Measurements from ENCODE around the gene TSPAN14. TPM values are rescaled to one million over a fixed set of nuclear protein-coding genes. Genes with fewer than 3 reads are reported as not detected.

TSPAN14 gene
- total and polyA plus RNA-seq, 10 of the 15 experiments (the other 5 are each of a cell fraction or from before 2014, with no cell fraction given): 2.5 to 31.7 (median 17.9) TPM

- Histone ChIP-seq H3K27ac (ENCODE audit: control insufficient read depth, insufficient read depth) (no peak overlapping the region), H3K36me3 (ENCODE audit: control insufficient read depth in 2 of 2, insufficient read depth in 2 of 2, low read length in 1 of 2) (peaks cover 0 to 6% of the 10 kb centered on the region in 2 experiments; a peak in 2 of 4 replicates), H3K27me3 (replicated peaks in 1 of 2; ENCODE audit: control insufficient read depth in 2 of 2, insufficient read depth in 2 of 2, low read length in 1 of 2) (no peaks in the 10 kb centered on the region), H2AFZ (ENCODE audit: control insufficient read depth, low read depth, low read length) (no peak overlapping the region), H3K4me3 (no peak overlapping the region), H3K79me2 (ENCODE audit: control insufficient read depth, insufficient read depth, low read length) (peaks cover 25% of the 10 kb centered on the region), H3K4me2 (ENCODE audit: control insufficient read depth, insufficient read depth) (no peak overlapping the region), H4K20me1 (ENCODE audit: control insufficient read depth, insufficient read depth) (no peaks in the 10 kb centered on the region), H3K4me1 (ENCODE audit: control insufficient read depth, insufficient read depth, low read length) (peaks cover 6% of the 10 kb centered on the region), H3K9me3 (replicated peaks; ENCODE audit: control insufficient read depth, insufficient read depth, low read length) (no peaks in the 10 kb centered on the region), H3K9ac (ENCODE audit: control insufficient read depth, insufficient read depth, low read length) (no peak overlapping the region)
- RAD21 ChIA-PET (ENCODE audit: unreplicated experiment): no interaction called here
- SMC1A ChIA-PET (ENCODE audit: uncharacterized antibody, unreplicated experiment): interaction anchor here (0.9 to 2.3 kb wide), 4 partner anchors 9 to 22 kb away, joined by 3 to 9 read pairs (median 4); no protein-coding TSS in a partner anchor
- POLR2A ChIA-PET: interaction anchor here (1.1 to 1.2 kb wide), 2 partner anchors 10 to 29 kb away, joined by 3 read pairs; no protein-coding TSS in a partner anchor
- CTCF ChIA-PET: interaction anchor here (0.8 to 1.5 kb wide), 4 partner anchors 10 to 21 kb away, joined by 3 to 4 read pairs (median 4); no protein-coding TSS in a partner anchor
- no TSS peak for BruUV-seq (replicated peaks)
- in situ Hi-C loops (cut with MboI) (no loop called here), intact Hi-C loops (cut with micrococcal nuclease; ENCODE audit: unreplicated experiment) (no loop called here)
- TF ChIP-seq CBFB (IDR thresholded peaks at IDR 0.05; ENCODE audit: low read depth) (no peak), BCL11A (IDR thresholded peaks at IDR 0.05; ENCODE audit: low read depth, low read length) (no peak), POLR2A (IDR thresholded peaks at IDR 0.05; ENCODE audit: low read depth, low read length) (no peak), WRNIP1 (IDR thresholded peaks at IDR 0.05; ENCODE audit: borderline replicate concordance, low read depth, low read length) (no peak)
- no peak for FAIRE-seq
- no peak for ATAC-seq
- DNase-seq (ENCODE audit: low read depth, low spot score): no peak
Measured at GRCh38 chr10:80484676-80485075, 30.6 kb downstream of the TSPAN14 start.

GRCh38 chr10:80485076-80485945 is 31.2 kb downstream of the TSPAN14 start:
- Histone ChIP-seq H3K9me3 (replicated peaks; ENCODE audit: control insufficient read depth, insufficient read depth, low read length) (no peaks in the 10 kb centered on the region), H3K27ac (ENCODE audit: control insufficient read depth, insufficient read depth) (no peak overlapping the region), H3K27me3 (replicated peaks in 1 of 2; ENCODE audit: control insufficient read depth in 2 of 2, insufficient read depth in 2 of 2, low read length in 1 of 2) (no peaks in the 10 kb centered on the region), H3K79me2 (ENCODE audit: control insufficient read depth, insufficient read depth, low read length) (peaks cover 25% of the 10 kb centered on the region), H3K4me1 (ENCODE audit: control insufficient read depth, insufficient read depth, low read length) (peaks cover 6% of the 10 kb centered on the region), H4K20me1 (ENCODE audit: control insufficient read depth, insufficient read depth) (no peaks in the 10 kb centered on the region), H3K4me2 (ENCODE audit: control insufficient read depth, insufficient read depth) (no peak overlapping the region), H3K36me3 (ENCODE audit: control insufficient read depth in 2 of 2, insufficient read depth in 2 of 2, low read length in 1 of 2) (peaks cover 0 to 10% of the 10 kb centered on the region in 2 experiments; a peak in 2 of 4 replicates), H3K9ac (ENCODE audit: control insufficient read depth, insufficient read depth, low read length) (no peak overlapping the region), H3K4me3 (no peak overlapping the region), H2AFZ (ENCODE audit: control insufficient read depth, low read depth, low read length) (no peak overlapping the region)
- CTCF ChIA-PET: interaction anchor here (1.5 kb wide), 1 partner anchor 13 kb away, joined by 3 read pairs; no protein-coding TSS in a partner anchor
- BruUV-seq (replicated peaks): no TSS peak
- POLR2A ChIA-PET: interaction anchor here (0.5 to 1.1 kb wide), 2 partner anchors 29 to 33 kb away, joined by 3 read pairs; no protein-coding TSS in a partner anchor
- ATAC-seq (no peak), FAIRE-seq (no peak), DNase-seq (ENCODE audit: low read depth, low spot score) (no peak)
- RAD21 ChIA-PET (ENCODE audit: unreplicated experiment): no interaction called here
- 86% methylated on average over 9 of the region's 10 CpGs for WGBS (ENCODE audit: insufficient coverage, insufficient replicate concordance, low lambda C conversion rate, missing lambda C conversion rate)
- intact Hi-C loops (cut with micrococcal nuclease; ENCODE audit: unreplicated experiment) (no loop called here), in situ Hi-C loops (cut with MboI) (no loop called here)
- SMC1A ChIA-PET (ENCODE audit: uncharacterized antibody, unreplicated experiment): interaction anchor here (0.9 to 2.3 kb wide), 3 partner anchors 9 to 22 kb away, joined by 3 to 9 read pairs (median 3); no protein-coding TSS in a partner anchor
- no peak for TF ChIP-seq HDAC6 (IDR thresholded peaks at IDR 0.05; ENCODE audit: unreplicated experiment)
- no peak for TF ChIP-seq RB1 (IDR thresholded peaks at IDR 0.05; ENCODE audit: borderline replicate concordance)
- no peak for TF ChIP-seq HCFC1 (IDR thresholded peaks at IDR 0.05; ENCODE audit: low read length)
- no peak for TF ChIP-seq RELB (IDR thresholded peaks at IDR 0.05; ENCODE audit: low read depth)
- no peak for TF ChIP-seq JUND (IDR thresholded peaks at IDR 0.05; ENCODE audit: low read depth, low read length)
- no peak for TF ChIP-seq TCF7 (IDR thresholded peaks at IDR 0.05; ENCODE audit: borderline replicate concordance)
- TF ChIP-seq PKNOX1 (IDR thresholded peaks at IDR 0.05): no peak
- no peak for TF ChIP-seq GATAD2B (conservative IDR thresholded peaks at IDR 0.05; ENCODE audit: low read depth)
- no peak for TF ChIP-seq ASH2L (IDR thresholded peaks at IDR 0.05; ENCODE audit: borderline replicate concordance, low read depth)
- no peak for TF ChIP-seq YBX1 (IDR thresholded peaks at IDR 0.05)
- no peak for TF ChIP-seq CBFB (IDR thresholded peaks at IDR 0.05; ENCODE audit: low read depth)
- no peak for TF ChIP-seq POLR2AphosphoS2 (IDR thresholded peaks at IDR 0.05; ENCODE audit: low read depth, low read length)
